Measurements from ENCODE around the gene NNAT. TPM values are rescaled to one million over a fixed set of nuclear protein-coding genes. Genes with fewer than 3 reads are reported as not detected.
A peak's percentile ranks its signal among the peaks of the same experiment; 100 is the strongest.
"Not testable (repeated sequence)": the region's sequence is repeated elsewhere in the genome, so short reads cannot be mapped to it uniquely, and the experiment has no call there.

Gene NNAT
- total RNA-seq, 1 donor from 2014 or later, result 14.7 TPM

- Mint-ChIP-seq H3K9me3 (ENCODE audit: unreplicated experiment) (no peaks in the 10 kb centered on the region), H3K4me3 (ENCODE audit: unreplicated experiment) (no peak overlapping the region), H3K27me3 (ENCODE audit: unreplicated experiment) (peaks cover 49% of the 10 kb centered on the region), H3K4me1 (ENCODE audit: unreplicated experiment) (no peaks in the 10 kb centered on the region), H3K36me3 (ENCODE audit: unreplicated experiment) (no peaks in the 10 kb centered on the region), H3K27ac (ENCODE audit: unreplicated experiment) (no peak overlapping the region)
- DNase-seq (ENCODE audit: extremely low spot score, unreplicated experiment), result no peak
- TF ChIP-seq CTCF (IDR thresholded peaks at IDR 0.05), result no peak
Observed at GRCh38 chr20:37540001-37540400, 19.0 kb downstream of the NNAT start.

- H3K27me3 Mint-ChIP-seq (ENCODE audit: unreplicated experiment), result peaks cover 53% of the 10 kb centered on the region
- H3K9me3 Mint-ChIP-seq (ENCODE audit: unreplicated experiment); H3K4me3 Mint-ChIP-seq (ENCODE audit: unreplicated experiment); H3K27ac Mint-ChIP-seq (ENCODE audit: unreplicated experiment); H3K36me3 Mint-ChIP-seq (ENCODE audit: unreplicated experiment); H3K4me1 Mint-ChIP-seq (ENCODE audit: unreplicated experiment); DNase-seq (ENCODE audit: extremely low spot score, unreplicated experiment): not testable (repeated sequence)
Observed at GRCh38 chr20:37540838-37541237, 19.8 kb downstream of the NNAT start.

- no peak for DNase-seq (ENCODE audit: extremely low spot score, unreplicated experiment)
- Mint-ChIP-seq H3K4me3 (ENCODE audit: unreplicated experiment) (no peak overlapping the region), H3K27ac (ENCODE audit: unreplicated experiment) (no peak overlapping the region), H3K27me3 (ENCODE audit: unreplicated experiment) (peaks cover 52% of the 10 kb centered on the region), H3K36me3 (ENCODE audit: unreplicated experiment) (no peaks in the 10 kb centered on the region), H3K4me1 (ENCODE audit: unreplicated experiment) (no peaks in the 10 kb centered on the region), H3K9me3 (ENCODE audit: unreplicated experiment) (no peaks in the 10 kb centered on the region)
- TF ChIP-seq CTCF (IDR thresholded peaks at IDR 0.05), result no peak
Observed at GRCh38 chr20:37541326-37541725, 20.3 kb downstream of the NNAT start.

- H3K36me3 Mint-ChIP-seq (ENCODE audit: unreplicated experiment), result no peaks in the 10 kb centered on the region
- H3K4me1 Mint-ChIP-seq (ENCODE audit: unreplicated experiment), result no peaks in the 10 kb centered on the region
- no peak for TF ChIP-seq CTCF (IDR thresholded peaks at IDR 0.05)
- H3K27me3 Mint-ChIP-seq (ENCODE audit: unreplicated experiment), result peaks cover 44% of the 10 kb centered on the region
- H3K27ac Mint-ChIP-seq (ENCODE audit: unreplicated experiment), result no peak overlapping the region
- no peak overlapping the region for H3K4me3 Mint-ChIP-seq (ENCODE audit: unreplicated experiment)
- DNase-seq (ENCODE audit: extremely low spot score, unreplicated experiment), result no peak
- H3K9me3 Mint-ChIP-seq (ENCODE audit: unreplicated experiment), result no peaks in the 10 kb centered on the region
Observed at GRCh38 chr20:37542281-37542680, 21.2 kb downstream of the NNAT start.

GRCh38 chr20:37543828-37544227, 22.8 kb downstream of the NNAT start:
- H3K4me1 Mint-ChIP-seq (ENCODE audit: unreplicated experiment), result no peaks in the 10 kb centered on the region
- no peak for DNase-seq (ENCODE audit: extremely low spot score, unreplicated experiment)

More at GRCh38 chr20:37543828-37544227, 22.8 kb downstream of the NNAT start:
- peaks cover 30% of the 10 kb centered on the region for H3K27me3 Mint-ChIP-seq (ENCODE audit: unreplicated experiment)
- H3K4me3 Mint-ChIP-seq (ENCODE audit: unreplicated experiment), result no peak overlapping the region
- TF ChIP-seq CTCF (IDR thresholded peaks at IDR 0.05), result peak; percentile 52
- no peak overlapping the region for H3K27ac Mint-ChIP-seq (ENCODE audit: unreplicated experiment)
- H3K9me3 Mint-ChIP-seq (ENCODE audit: unreplicated experiment), result no peaks in the 10 kb centered on the region
- H3K36me3 Mint-ChIP-seq (ENCODE audit: unreplicated experiment), result no peaks in the 10 kb centered on the region

All from osteocyte (in vitro differentiated cells).